SK-N-SH (cell line): ENCODE data around the gene PCDHA13. TPM values are rescaled to one million over a fixed set of nuclear protein-coding genes. Genes with fewer than 3 reads are reported as not detected.

Experiments used
- EP300 ChIP-seq, 2 experiments: IDR thresholded peaks; 2 replicates each; pipeline versions ENCODE4 v1.4.0 to v1.6.1; 2012; ENCODE audit warnings: borderline replicate concordance in 1 of 2, low read depth in 1 of 2, low read length in 1 of 2
- EZH2phosphoT487 ChIP-seq: fragments of 200-600 bp; sonication (generic); IDR thresholded peaks from 2 replicates; pipeline ENCODE4 v1.6.1; 2017; ENCODE audit warnings: low read depth, mixed run types, mild to moderate bottlenecking, antibody characterized with exemption, moderate library complexity, borderline replicate concordance
- NFIC ChIP-seq: IDR thresholded peaks from 2 replicates; pipeline ENCODE4 v1.4.0; 2012; ENCODE audit warnings: borderline replicate concordance
- polyA plus RNA-seq, 3 experiments: library from polyadenylated mRNA; depleted of rRNA; stranded (reverse); fragments of >200 nt; gene quantifications; 2 replicates each; pipeline ENCODE4 v1.2.3, GENCODE V29; 2012

PCDHA13 gene
- polyA plus RNA-seq, 1 of the 3 experiments (the other 2 are of a cell fraction) = not detected

- TF ChIP-seq EP300 (IDR thresholded peaks at IDR 0.05; ENCODE audit: borderline replicate concordance in 1 of 2, low read depth in 1 of 2, low read length in 1 of 2) (no peak), NFIC (no peak), EZH2phosphoT487 (no peak)
Observed at GRCh38 chr5:140927228-140927573, 45.3 kb downstream of the PCDHA13 start (continued).

Other genes starting within 250 kb of the PCDHA13 start
- 0.12 and 0.19 TPM in 2 replicates for gene CD14, start 248.9 kb upstream of the PCDHA13 start, polyA plus RNA-seq (2012; rRNA removed)
- gene TMCO6, start 242.7 kb upstream of the PCDHA13 start, polyA plus RNA-seq (2012; rRNA removed) = 27.7 and 31.7 TPM in 2 replicates
- 202 and 211 TPM in 2 replicates for gene NDUFA2, start 234.5 kb upstream of the PCDHA13 start, polyA plus RNA-seq (2012; rRNA removed)
- gene IK, start 234.3 kb upstream of the PCDHA13 start, polyA plus RNA-seq (2012; rRNA removed) = 105 and 113 TPM in 2 replicates
- gene WDR55, start 217.2 kb upstream of the PCDHA13 start, polyA plus RNA-seq (2012; rRNA removed) = 28.3 and 32.7 TPM in 2 replicates
- gene DND1, start 208.5 kb upstream of the PCDHA13 start, polyA plus RNA-seq (2012; rRNA removed) = 1.2 and 2.1 TPM in 2 replicates
- 124 and 135 TPM in 2 replicates for gene HARS1, start 190.8 kb upstream of the PCDHA13 start, polyA plus RNA-seq (2012; rRNA removed)
- 40.8 and 54.5 TPM in 2 replicates for gene HARS2, start 190.7 kb upstream of the PCDHA13 start, polyA plus RNA-seq (2012; rRNA removed)
- gene ZMAT2, start 181.7 kb upstream of the PCDHA13 start, polyA plus RNA-seq (2012; rRNA removed) = 30.9 and 42.2 TPM in 2 replicates
- 0.16 and 0.21 TPM in 2 replicates for gene PCDHA1, start 96.0 kb upstream of the PCDHA13 start, polyA plus RNA-seq (2012; rRNA removed)
- not detected in 2 replicates for gene PCDHA2, start 87.3 kb upstream of the PCDHA13 start, polyA plus RNA-seq (2012; rRNA removed)
- 0.02 TPM in 1 of 2 replicates, not detected in the other for gene PCDHA3, start 81.1 kb upstream of the PCDHA13 start, polyA plus RNA-seq (2012; rRNA removed)
- 1.2 and 1.4 TPM in 2 replicates for gene PCDHA4, start 75.1 kb upstream of the PCDHA13 start, polyA plus RNA-seq (2012; rRNA removed)
- 0.02 TPM in 2 replicates for gene PCDHA5, start 60.5 kb upstream of the PCDHA13 start, polyA plus RNA-seq (2012; rRNA removed)
- 0.02 and 0.03 TPM in 2 replicates for gene PCDHA6, start 54.2 kb upstream of the PCDHA13 start, polyA plus RNA-seq (2012; rRNA removed)
- 0.15 and 0.16 TPM in 2 replicates for gene PCDHA7, start 47.9 kb upstream of the PCDHA13 start, polyA plus RNA-seq (2012; rRNA removed)
- 0.54 and 0.63 TPM in 2 replicates for gene PCDHA8, start 40.9 kb upstream of the PCDHA13 start, polyA plus RNA-seq (2012; rRNA removed)
- 0.02 TPM in 2 replicates for gene PCDHA9, start 33.7 kb upstream of the PCDHA13 start, polyA plus RNA-seq (2012; rRNA removed)
- gene PCDHA10, start 26.2 kb upstream of the PCDHA13 start, polyA plus RNA-seq (2012; rRNA removed) = 0.02 TPM in 2 replicates
- gene PCDHA11, start 13.2 kb upstream of the PCDHA13 start, polyA plus RNA-seq (2012; rRNA removed) = not detected in 2 replicates
- 0.54 and 0.70 TPM in 2 replicates for gene PCDHA12, start 6.8 kb upstream of the PCDHA13 start, polyA plus RNA-seq (2012; rRNA removed)
- gene PCDHAC1, start 44.2 kb downstream of the PCDHA13 start, polyA plus RNA-seq (2012; rRNA removed) = 0.08 and 0.21 TPM in 2 replicates
- gene PCDHAC2, start 84.4 kb downstream of the PCDHA13 start, polyA plus RNA-seq (2012; rRNA removed) = 0.39 and 0.76 TPM in 2 replicates
- not detected in 2 replicates for gene PCDHB1, start 169.2 kb downstream of the PCDHA13 start, polyA plus RNA-seq (2012; rRNA removed)
- 1.6 and 1.8 TPM in 2 replicates for gene PCDHB2, start 212.5 kb downstream of the PCDHA13 start, polyA plus RNA-seq (2012; rRNA removed)
- gene PCDHB3, start 218.3 kb downstream of the PCDHA13 start, polyA plus RNA-seq (2012; rRNA removed) = 1.7 and 2.2 TPM in 2 replicates
- 0.36 and 0.51 TPM in 2 replicates for gene PCDHB4, start 239.7 kb downstream of the PCDHA13 start, polyA plus RNA-seq (2012; rRNA removed)